PC-3 (cell line): ENCODE data around the gene ADCYAP1R1. TPM values are rescaled to one million over a fixed set of nuclear protein-coding genes. Genes with fewer than 3 reads are reported as not detected.

ENCODE experiments used
- ATAC-seq: fragments of 200-7000 bp; cut with Tn5 transposase; 2 replicates; pipeline ENCODE4 v1.9.1; 2020; ENCODE audit warnings: mild to moderate bottlenecking, moderate library complexity
- BruUV-seq: library from RNA; stranded (reverse); fragments of 400-500 nt; replicated peaks from 2 replicates; lab custom pipeline; 2021; lab: Mats Ljungman, UMichigan
- CTCF ChIA-PET: fragments of 300-600 bp; sonication (Branson Sonifier 250); formaldehyde crosslinking; loops from one replicate; lab custom pipeline; 2022; ENCODE audit warnings: antibody characterized with exemption; lab: Charles Lee
- POLR2A ChIA-PET: fragments of 300-600 bp; sonication (Branson Sonifier 250); formaldehyde crosslinking; loops from one replicate; lab custom pipeline; 2022; ENCODE audit warnings: antibody characterized with exemption; ENCODE audit not compliant: unreplicated experiment; lab: Charles Lee
- DNase-seq: peaks from one replicate; pipeline ENCODE4 v3.0.0-alpha.2; 2015
- H2AFZ ChIP-seq: fragments of 300-600 bp; sonication (generic); 2 replicates; pipeline ENCODE4 v1.6.0; 2016; ENCODE audit warnings: antibody characterized with exemption, low read length
- H3F3A ChIP-seq: fragments of 300-600 bp; sonication (generic); one replicate; pipeline ENCODE4 v1.6.0; 2017; ENCODE audit warnings: antibody characterized with exemption, low read length, control low read depth, mild to moderate bottlenecking; ENCODE audit not compliant: unreplicated experiment
- H3K27ac ChIP-seq: fragments of 300-600 bp; sonication (generic); 2 replicates; pipeline ENCODE4 v1.5.1; 2016; ENCODE audit warnings: mild to moderate bottlenecking, low read length
- H3K27me3 ChIP-seq: fragments of 300-600 bp; sonication (generic); 2 replicates; pipeline ENCODE4 v1.6.1; 2016; ENCODE audit warnings: low read length, mixed read lengths
- H3K36me3 ChIP-seq: fragments of 300-600 bp; sonication (generic); 2 replicates; pipeline ENCODE4 v1.6.1; 2016; ENCODE audit warnings: low read depth, mixed run types, low read length, mixed read lengths
- H3K4me1 ChIP-seq: fragments of 300-600 bp; sonication (generic); 2 replicates; pipeline ENCODE4 v1.5.1; 2016; ENCODE audit warnings: low read length; ENCODE audit not compliant: insufficient read depth
- H3K4me2 ChIP-seq: fragments of 300-600 bp; sonication (generic); 2 replicates; pipeline ENCODE4 v1.6.0; 2016; ENCODE audit warnings: low read length
- H3K4me3 ChIP-seq: fragments of 300-600 bp; sonication (generic); 2 replicates; pipeline ENCODE4 v1.5.1; 2016; ENCODE audit warnings: mild to moderate bottlenecking, low read length, mixed read lengths
- H3K79me2 ChIP-seq: fragments of 300-600 bp; sonication (generic); 2 replicates; pipeline ENCODE4 v1.6.1; 2017; ENCODE audit warnings: low read length, mixed read lengths
- H3K9ac ChIP-seq: fragments of 300-600 bp; sonication (generic); 2 replicates; pipeline ENCODE4 v1.6.0; 2016; ENCODE audit warnings: mild to moderate bottlenecking, low read length
- H3K9me2 ChIP-seq: fragments of 300-600 bp; sonication (generic); replicated peaks from 2 replicates; pipeline ENCODE4 v1.6.1; 2016; ENCODE audit warnings: mixed run types, low read length, mixed read lengths
- H3K9me3 ChIP-seq: fragments of 300-600 bp; sonication (generic); 2 replicates; pipeline ENCODE4 v1.6.1; 2016; ENCODE audit warnings: low read length, mixed read lengths
- H4K20me1 ChIP-seq: fragments of 300-600 bp; sonication (generic); 2 replicates; pipeline ENCODE4 v1.6.1; 2016; ENCODE audit warnings: low read length, mixed read lengths
- CTCF ChIP-seq: fragments of 300-600 bp; sonication (generic); conservative IDR thresholded peaks from 2 replicates; pipeline ENCODE4 v1.5.1; 2017; ENCODE audit warnings: antibody characterized with exemption, low read depth, mild to moderate bottlenecking, low read length
- EZH2 ChIP-seq: fragments of 300-600 bp; sonication (generic); IDR thresholded peaks from one replicate; pipeline ENCODE4 v1.6.1; 2017; ENCODE audit warnings: antibody characterized with exemption, mild to moderate bottlenecking, low read length; ENCODE audit not compliant: unreplicated experiment
- EZH2phosphoT487 ChIP-seq: fragments of 300-600 bp; sonication (generic); IDR thresholded peaks from 2 replicates; pipeline ENCODE4 v1.6.1; 2018; ENCODE audit warnings: mild to moderate bottlenecking, antibody characterized with exemption, low read length, borderline replicate concordance
- intact Hi-C: fragments of 100-400 bp; cut with micrococcal nuclease; formaldehyde crosslinking; loops from 2 replicates; pipeline ENCODE4 v1.9.0; 2023
- total RNA-seq: library from RNA; depleted of rRNA; stranded (reverse); fragments of >200 nt; gene quantifications from 2 replicates; pipeline ENCODE4 v1.2.3, GENCODE V29; 2014

The ADCYAP1R1 gene
- total RNA-seq, 1 experiment from 2014 or later = not detected

- no peaks in the 10 kb centered on the region for H3F3A ChIP-seq
- no TSS peak for BruUV-seq
- no peaks in the 10 kb centered on the region for H3K9me2 ChIP-seq
- DNase-seq (no peak), ATAC-seq (no peak)
- H3K4me1 ChIP-seq = no peaks in the 10 kb centered on the region
- TF ChIP-seq CTCF = no peak
- no peak for TF ChIP-seq EZH2phosphoT487
- TF ChIP-seq EZH2 = no peak
- H3K27ac ChIP-seq = no peak overlapping the region
- H2AFZ ChIP-seq = no peak overlapping the region
- ChIA-PET POLR2A (no interaction called here), CTCF (no interaction called here)
- H3K9me3 ChIP-seq = no peaks in the 10 kb centered on the region
- H4K20me1 ChIP-seq = no peaks in the 10 kb centered on the region
- H3K4me2 ChIP-seq = no peak overlapping the region
- H3K36me3 ChIP-seq = no peaks in the 10 kb centered on the region
- peaks cover 29% of the 10 kb centered on the region for H3K27me3 ChIP-seq
- H3K9ac ChIP-seq = no peak overlapping the region
- intact Hi-C loops = no loop called here
- H3K4me3 ChIP-seq = no peak overlapping the region
- no peaks in the 10 kb centered on the region for H3K79me2 ChIP-seq
These were observed 28.2 kb upstream of the ADCYAP1R1 start for GRCh38 chr7:31023877-31024276.

GRCh38 chr7:31027161-31027965, 24.7 kb upstream of the ADCYAP1R1 start:
- no peaks in the 10 kb centered on the region for H3K36me3 ChIP-seq
- no peak for ATAC-seq
- intact Hi-C loops = no loop called here
- no peak overlapping the region for H3K4me3 ChIP-seq
- no peak overlapping the region for H3K4me2 ChIP-seq
- H3K9me3 ChIP-seq = no peaks in the 10 kb centered on the region
- POLR2A ChIA-PET = no interaction called here
- no peak for DNase-seq
- no peak overlapping the region for H2AFZ ChIP-seq
- peaks cover 22% of the 10 kb centered on the region for H3K27me3 ChIP-seq
- no peaks in the 10 kb centered on the region for H3K4me1 ChIP-seq
- H3K79me2 ChIP-seq = no peaks in the 10 kb centered on the region
- no peaks in the 10 kb centered on the region for H4K20me1 ChIP-seq
- no peak overlapping the region for H3K27ac ChIP-seq
- TF ChIP-seq EZH2 (no peak), EZH2phosphoT487 (no peak), CTCF (no peak)
- CTCF ChIA-PET = no interaction called here
- no TSS peak for BruUV-seq
- H3F3A ChIP-seq = no peaks in the 10 kb centered on the region
- no peak overlapping the region for H3K9ac ChIP-seq
- no peaks in the 10 kb centered on the region for H3K9me2 ChIP-seq

GRCh38 chr7:31028006-31028405, 24.1 kb upstream of the ADCYAP1R1 start:
- H3K4me2 ChIP-seq = no peak overlapping the region
- H3K9me3 ChIP-seq = no peaks in the 10 kb centered on the region
- ChIA-PET POLR2A (no interaction called here), CTCF (no interaction called here)
- no peaks in the 10 kb centered on the region for H3K4me1 ChIP-seq
- H3K4me3 ChIP-seq = no peak overlapping the region
- BruUV-seq = no TSS peak
- no peaks in the 10 kb centered on the region for H3K79me2 ChIP-seq
- H2AFZ ChIP-seq = no peak overlapping the region
- no peak for DNase-seq
- TF ChIP-seq EZH2 (no peak), CTCF (no peak), EZH2phosphoT487 (no peak)
- ATAC-seq = no peak
- H3K27ac ChIP-seq = no peak overlapping the region
- no peaks in the 10 kb centered on the region for H3K36me3 ChIP-seq
- no peaks in the 10 kb centered on the region for H3K9me2 ChIP-seq
- no peaks in the 10 kb centered on the region for H3F3A ChIP-seq
- intact Hi-C loops = no loop called here
- no peaks in the 10 kb centered on the region for H4K20me1 ChIP-seq
- peaks cover 22% of the 10 kb centered on the region for H3K27me3 ChIP-seq
- H3K9ac ChIP-seq = no peak overlapping the region
